A549 (cell line): ENCODE measurements around the gene DHRS7B. TPM values are rescaled to one million over a fixed set of nuclear protein-coding genes. Genes with fewer than 3 reads are reported as not detected.

ENCODE experiments used
- ATAC-seq, 2 experiments: fragments of 200-7000 bp in 1 of 2; fragments of >200 bp in 1 of 2; cut with Nextera tagmentation in 1 of 2; cut with Tn5 transposase in 1 of 2; 3 replicates each; pipeline versions ENCODE4 v1.8.0 to v1.9.1; 2018 to 2020; ENCODE audit warnings: mild to moderate bottlenecking in 1 of 2, moderate library complexity in 1 of 2
- CTCF ChIA-PET: fragments of 300-600 bp; sonication (Branson Sonifier 250); formaldehyde crosslinking; extraction: SDS; loops from one replicate; lab custom pipeline; 2021; ENCODE audit warnings: antibody characterized with exemption, inconsistent platforms; lab: Yijun Ruan, JAX
- POLR2A ChIA-PET: fragments of 350-600 bp; formaldehyde crosslinking; extraction: SDS; loops from one replicate; lab custom pipeline; 2021; ENCODE audit warnings: antibody characterized with exemption, inconsistent platforms; lab: Yijun Ruan, JAX
- DNase-seq, 2 experiments: peaks; one replicate each; pipeline versions ENCODE4 v3.0.0 to v3.0.0-alpha.2; 2011 to 2016; ENCODE audit warnings: low read depth in 1 of 2, low spot score in 1 of 2
- FAIRE-seq: peaks from 2 replicates; lab custom pipeline; 2011; peaks lifted over from hg19 to GRCh38; lab: Jason Lieb, UNC
- H3K27ac ChIP-seq, 2 experiments: fragments of >200 bp; sonication (Bioruptor Twin); formaldehyde crosslinking; 3 replicates each; pipeline ENCODE4 v1.5.1; 2016 to 2017
- H3K4me1 ChIP-seq: fragments of >200 bp; sonication (Bioruptor Twin); formaldehyde crosslinking; 3 replicates; pipeline ENCODE4 v1.6.1; 2016
- H3K4me2 ChIP-seq: fragments of >200 bp; sonication (Bioruptor Twin); formaldehyde crosslinking; 3 replicates; pipeline ENCODE4 v1.6.1; 2016
- H3K4me3 ChIP-seq: fragments of >200 bp; sonication (Bioruptor Twin); formaldehyde crosslinking; 3 replicates; pipeline ENCODE4 v1.5.1; 2016
- H3K9me3 ChIP-seq: fragments of >200 bp; sonication (Bioruptor Twin); formaldehyde crosslinking; 3 replicates; pipeline ENCODE4 v1.6.1; 2016
- BHLHE40 ChIP-seq: IDR thresholded peaks from 2 replicates; pipeline ENCODE4 v1.6.1; 2012; ENCODE audit warnings: low read depth, low read length, inconsistent platforms
- CHD2 ChIP-seq: fragments of 150-350 bp; IDR thresholded peaks from 2 replicates; pipeline ENCODE4 v1.6.1; 2014; ENCODE audit warnings: low read length; ENCODE audit not compliant: partially characterized antibody
- CHD4 ChIP-seq: fragments of 200-600 bp; sonication (generic); IDR thresholded peaks from 2 replicates; pipeline ENCODE4 v1.6.1; 2016; ENCODE audit warnings: antibody characterized with exemption, mild to moderate bottlenecking, borderline replicate concordance
- FOSB ChIP-seq: fragments of 250-450 bp; sonication (Bioruptor Pico); IDR thresholded peaks from 2 replicates; pipeline ENCODE4 v1.5.0; 2020; ENCODE audit warnings: mild to moderate bottlenecking, moderate library complexity
- FOSL2 ChIP-seq, 2 experiments: fragments of 450-650 bp in 1 of 2; fragments of >200 bp in 1 of 2; sonication (Bioruptor Twin) in 1 of 2; formaldehyde crosslinking; IDR thresholded peaks; 2 replicates each; pipeline versions ENCODE4 v1.5.0 to v1.6.1; 2016 to 2020; ENCODE audit warnings: mild to moderate bottlenecking in 1 of 2, moderate library complexity in 1 of 2
- HEYL ChIP-seq: fragments of 250-450 bp; sonication (Bioruptor Pico); IDR thresholded peaks from 2 replicates; pipeline ENCODE4 v1.8.0; 2021; ENCODE audit warnings: mild to moderate bottlenecking, moderate library complexity
- HOXA7 ChIP-seq: fragments of 250-450 bp; sonication (Bioruptor Pico); IDR thresholded peaks from 2 replicates; pipeline ENCODE4 v1.5.0; 2020; ENCODE audit warnings: mild to moderate bottlenecking, moderate library complexity
- HOXB13 ChIP-seq: fragments of 250-450 bp; sonication (Bioruptor Pico); IDR thresholded peaks from 2 replicates; pipeline ENCODE4 v1.5.0; 2020; ENCODE audit warnings: low read depth, mild to moderate bottlenecking, moderate library complexity
- HOXB5 ChIP-seq: fragments of 250-450 bp; sonication (Bioruptor Pico); IDR thresholded peaks from 2 replicates; pipeline ENCODE4 v1.5.0; 2020; ENCODE audit warnings: mild to moderate bottlenecking, moderate library complexity
- JUNB ChIP-seq: fragments of >200 bp; sonication (Bioruptor Twin); formaldehyde crosslinking; IDR thresholded peaks from 2 replicates; pipeline ENCODE4 v1.6.1; 2016
- KDM1A ChIP-seq: fragments of 200-600 bp; sonication (generic); IDR thresholded peaks from 2 replicates; pipeline ENCODE4 v1.6.1; 2016; ENCODE audit warnings: low read depth, mild to moderate bottlenecking
- MAFK ChIP-seq: fragments of 450-650 bp; IDR thresholded peaks from 2 replicates; pipeline ENCODE4 v1.6.1; 2014; ENCODE audit not compliant: partially characterized antibody
- MAZ ChIP-seq: fragments of 150-350 bp; IDR thresholded peaks from 2 replicates; pipeline ENCODE4 v1.6.1; 2014; ENCODE audit warnings: antibody characterized with exemption, low read depth, low read length, borderline replicate concordance
- NFE2L2 ChIP-seq: fragments of 150-350 bp; conservative IDR thresholded peaks from 2 replicates; pipeline ENCODE4 v1.6.1; 2014; ENCODE audit warnings: low read length
- NPAS2 ChIP-seq: fragments of 250-450 bp; sonication (Bioruptor Pico); IDR thresholded peaks from 2 replicates; pipeline ENCODE4 v1.8.0; 2022; ENCODE audit warnings: mild to moderate bottlenecking, moderate library complexity, borderline replicate concordance
- RAD21 ChIP-seq, 2 experiments: fragments of >200 bp in 1 of 2; sonication (Bioruptor Twin) in 1 of 2; formaldehyde crosslinking in 1 of 2; IDR thresholded peaks in 1 of 2; conservative IDR thresholded peaks in 1 of 2; 2 replicates in 1 of 2; 3 replicates in 1 of 2; pipeline ENCODE4 v1.6.1; 2012 to 2018; ENCODE audit warnings: inconsistent platforms in 1 of 2
- RFX5 ChIP-seq: fragments of 450-650 bp; IDR thresholded peaks from 2 replicates; pipeline ENCODE4 v1.7.1; 2014; ENCODE audit warnings: antibody characterized with exemption, mild to moderate bottlenecking, moderate library complexity
- SREBF2 ChIP-seq: fragments of 450-650 bp; IDR thresholded peaks from 2 replicates; pipeline ENCODE4 v1.6.1; 2014; ENCODE audit warnings: mild to moderate bottlenecking, moderate library complexity
- TP53 ChIP-seq: fragments of 250-450 bp; sonication (Bioruptor Pico); IDR thresholded peaks from 2 replicates; pipeline ENCODE4 v1.5.0; 2021; ENCODE audit warnings: mild to moderate bottlenecking, moderate library complexity
- ZC3H11A ChIP-seq: fragments of 450-650 bp; IDR thresholded peaks from 2 replicates; pipeline ENCODE4 v1.6.1; 2014; ENCODE audit warnings: antibody characterized with exemption, mild to moderate bottlenecking
- ZFP36 ChIP-seq: fragments of 450-650 bp; IDR thresholded peaks from 2 replicates; pipeline ENCODE4 v1.6.1; 2014; ENCODE audit warnings: borderline replicate concordance; ENCODE audit not compliant: partially characterized antibody
- WGBS: methylation state at CpG from one replicate; pipeline ENCODE4 v1.1.6; 2017; ENCODE audit errors: missing lambda C conversion rate; 5-methylcytosine and 5-hydroxymethylcytosine counted together
- polyA plus RNA-seq, 4 experiments: library from polyadenylated mRNA; depleted of rRNA in 3 of 4; stranded (reverse); fragments of >200 nt; fragmentation: RNase III in 1 of 4; extraction: RNeasy Plus Mini Kit Qiagen cat#74134 plus additional on column Dnase treatment in 1 of 4; gene quantifications; 2 replicates in 3 of 4; 3 replicates in 1 of 4; pipeline ENCODE4 v1.2.3, GENCODE V29; 2011 to 2017
- TF ChIP-seq, protein P1 (sequence below): fragments of 250-450 bp; sonication (Bioruptor Pico); IDR thresholded peaks from 2 replicates; pipeline ENCODE4 v1.5.0; 2021; ENCODE audit warnings: mild to moderate bottlenecking, moderate library complexity, borderline replicate concordance
- TF ChIP-seq, protein P2 (sequence below): IDR thresholded peaks from 2 replicates; pipeline ENCODE4 v1.6.1; 2012; ENCODE audit warnings: low read depth, borderline replicate concordance
- TF ChIP-seq, protein P3 (sequence below): IDR thresholded peaks from 2 replicates; pipeline ENCODE4 v1.6.1; 2012
- TF ChIP-seq, protein P4 (sequence below): fragments of 150-350 bp; IDR thresholded peaks from 2 replicates; pipeline ENCODE4 v1.6.1; 2014; ENCODE audit warnings: low read depth, mild to moderate bottlenecking, low read length
- TF ChIP-seq, protein P5 (sequence below): fragments of >200 bp; sonication (Bioruptor Twin); formaldehyde crosslinking; IDR thresholded peaks from 3 replicates; pipeline ENCODE4 v1.6.1; 2016

DHRS7B gene
- polyA plus RNA-seq, 2 of the 4 experiments (the other 2 are of a cell fraction), result 23.6 to 25.4 TPM

DNA sequence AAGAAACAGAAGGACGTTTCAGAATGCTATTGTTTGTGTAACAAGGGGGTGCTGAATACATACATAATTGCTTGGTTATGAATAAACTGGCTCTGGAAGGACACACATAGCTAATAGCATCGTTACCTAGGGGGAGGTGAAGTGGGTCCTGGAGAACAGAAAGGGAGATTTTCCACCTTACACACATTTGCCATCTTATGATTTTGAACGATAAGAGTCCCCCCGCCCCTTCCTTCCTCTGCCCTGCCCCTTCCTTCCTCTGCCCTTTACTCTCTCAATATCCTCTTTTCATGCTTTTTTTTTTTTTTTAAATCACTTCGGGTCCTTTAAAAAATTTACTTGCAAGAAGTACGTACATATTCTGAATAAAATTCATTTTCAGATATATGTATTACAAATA, 902 bp upstream of the DHRS7B start:
- no peak for TF ChIP-seq BHLHE40
- TF ChIP-seq, protein P1, sequence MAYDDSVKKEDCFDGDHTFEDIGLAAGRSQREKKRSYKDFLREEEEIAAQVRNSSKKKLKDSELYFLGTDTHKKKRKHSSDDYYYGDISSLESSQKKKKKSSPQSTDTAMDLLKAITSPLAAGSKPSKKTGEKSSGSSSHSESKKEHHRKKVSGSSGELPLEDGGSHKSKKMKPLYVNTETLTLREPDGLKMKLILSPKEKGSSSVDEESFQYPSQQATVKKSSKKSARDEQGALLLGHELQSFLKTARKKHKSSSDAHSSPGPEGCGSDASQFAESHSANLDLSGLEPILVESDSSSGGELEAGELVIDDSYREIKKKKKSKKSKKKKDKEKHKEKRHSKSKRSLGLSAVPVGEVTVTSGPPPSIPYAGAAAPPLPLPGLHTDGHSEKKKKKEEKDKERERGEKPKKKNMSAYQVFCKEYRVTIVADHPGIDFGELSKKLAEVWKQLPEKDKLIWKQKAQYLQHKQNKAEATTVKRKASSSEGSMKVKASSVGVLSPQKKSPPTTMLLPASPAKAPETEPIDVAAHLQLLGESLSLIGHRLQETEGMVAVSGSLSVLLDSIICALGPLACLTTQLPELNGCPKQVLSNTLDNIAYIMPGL (CRISPR knock-in tag), result no peak
- TF ChIP-seq, protein P2, sequence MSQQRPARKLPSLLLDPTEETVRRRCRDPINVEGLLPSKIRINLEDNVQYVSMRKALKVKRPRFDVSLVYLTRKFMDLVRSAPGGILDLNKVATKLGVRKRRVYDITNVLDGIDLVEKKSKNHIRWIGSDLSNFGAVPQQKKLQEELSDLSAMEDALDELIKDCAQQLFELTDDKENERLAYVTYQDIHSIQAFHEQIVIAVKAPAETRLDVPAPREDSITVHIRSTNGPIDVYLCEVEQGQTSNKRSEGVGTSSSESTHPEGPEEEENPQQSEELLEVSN, result no peak
- TF ChIP-seq MAZ, result no peak
- TF ChIP-seq ZFP36, result no peak
- no peak for TF ChIP-seq CHD2
- no peak for TF ChIP-seq RFX5
- TF ChIP-seq HEYL (CRISPR knock-in tag), result no peak
- TF ChIP-seq, protein P3, sequence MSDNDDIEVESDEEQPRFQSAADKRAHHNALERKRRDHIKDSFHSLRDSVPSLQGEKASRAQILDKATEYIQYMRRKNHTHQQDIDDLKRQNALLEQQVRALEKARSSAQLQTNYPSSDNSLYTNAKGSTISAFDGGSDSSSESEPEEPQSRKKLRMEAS, result no peak
- no peak for TF ChIP-seq HOXB13 (CRISPR knock-in tag)
- no peak for TF ChIP-seq NFE2L2
- no peak for TF ChIP-seq SREBF2
- no peak for TF ChIP-seq NPAS2 (CRISPR knock-in tag)
- no peak for TF ChIP-seq JUNB
- TF ChIP-seq, all 56 proteins: peak for 0
- no peak for DNase-seq
- ATAC-seq, result no peak
- Histone ChIP-seq H3K4me1 (peaks cover 13% of the 10 kb centered on the region; the same call in 2 of the 3 replicates), H3K4me2 (peak overlapping the region; percentile 84), H3K9me3 (no peaks in the 10 kb centered on the region), H3K27ac (no peak overlapping the region), H3K4me3 (peak overlapping the region; percentile 83; the same call in 2 of the 3 replicates)
- ChIA-PET POLR2A (interaction anchor here (0.6 kb wide), 1 partner anchor 83 kb away, joined by 4 read pairs; no protein-coding TSS in a partner anchor), CTCF (interaction anchor here (8.8 kb wide), 1 partner anchor 386 kb away, joined by 60 read pairs; no protein-coding TSS in a partner anchor)
- FAIRE-seq, result no peak
- 43% methylated on average over 6 of the region's 6 CpGs for WGBS

DNA sequence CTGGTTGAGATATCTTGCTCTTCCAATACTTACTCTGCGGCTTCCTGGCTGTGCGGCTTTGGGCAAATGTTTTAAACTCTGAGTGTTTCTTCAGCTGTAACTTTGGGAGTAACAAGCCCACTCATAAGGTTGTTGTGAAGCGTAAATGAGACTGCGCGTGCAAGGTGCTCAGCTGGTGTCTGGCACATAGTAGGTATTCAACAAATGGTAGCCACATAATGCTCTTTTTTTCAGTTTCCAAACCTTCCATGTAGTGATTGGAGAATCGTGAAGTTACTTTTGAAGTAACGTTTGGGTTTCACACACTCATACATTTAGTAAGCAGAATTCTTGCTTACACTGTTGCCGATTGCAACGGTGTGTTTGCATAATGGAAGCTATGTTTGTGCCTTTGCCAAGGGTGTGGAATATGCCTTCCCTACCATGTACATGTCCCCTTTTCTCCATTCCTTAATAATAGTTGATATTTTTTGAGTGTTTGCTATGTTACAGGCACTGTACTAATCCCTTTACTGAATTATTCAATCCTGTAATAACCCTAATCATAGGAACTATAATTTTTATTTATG, 829 bp downstream of the DHRS7B start:
- H3K4me3 ChIP-seq, result peak overlapping the region; percentile 83
- ChIA-PET POLR2A (no interaction called here), CTCF (interaction anchor here (0.6 to 8.8 kb wide), 13 partner anchors 10 to 385 kb away, joined by 3 to 60 read pairs (median 6); no protein-coding TSS in a partner anchor)
- peak overlapping the region; percentile 84 for H3K4me2 ChIP-seq
- peaks cover 13% of the 10 kb centered on the region; the same call in 2 of the 3 replicates for H3K4me1 ChIP-seq
- TF ChIP-seq MAFK (no peak), HEYL (CRISPR knock-in tag) (no peak)
- DNase-seq (no peak), ATAC-seq (no peak), FAIRE-seq (no peak)
- H3K9me3 ChIP-seq, result no peaks in the 10 kb centered on the region
- 36% methylated on average over 9 of the region's 9 CpGs for WGBS
- H3K27ac ChIP-seq, result peak overlapping the region; percentile 79 to 90

DNA sequence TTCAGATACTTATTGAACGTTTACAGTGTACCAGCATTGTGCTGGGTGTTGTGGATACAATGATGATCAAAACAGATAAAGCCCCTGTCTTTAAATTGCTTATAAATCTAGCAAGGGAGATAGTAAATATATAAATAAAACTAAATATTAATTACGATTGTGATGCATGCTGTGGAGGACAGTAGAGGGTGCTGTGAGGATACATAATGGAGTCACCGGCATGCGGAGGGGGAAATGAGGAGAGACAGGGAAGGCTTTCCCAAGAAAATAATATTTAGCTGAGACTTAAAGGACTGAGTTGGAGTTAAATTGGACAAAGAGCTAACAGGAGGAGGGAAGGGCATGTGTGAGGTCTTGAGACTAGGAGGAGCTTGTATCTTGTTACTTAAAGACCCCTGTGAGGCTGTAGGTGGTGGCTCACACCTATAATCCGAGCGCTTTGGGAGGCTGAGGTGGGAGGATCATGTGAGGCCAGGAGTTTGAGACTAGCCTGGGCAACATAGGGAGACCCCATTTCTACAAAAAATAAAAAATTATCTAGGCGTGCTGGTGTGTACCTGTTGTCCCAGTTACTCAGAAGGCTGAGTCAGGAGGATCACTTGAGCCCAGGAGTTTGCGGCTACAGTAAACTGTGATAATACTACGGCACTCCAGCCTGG, 2.4 kb downstream of the DHRS7B start:
- Histone ChIP-seq H3K27ac (no peak overlapping the region), H3K4me3 (no peak overlapping the region), H3K9me3 (no peaks in the 10 kb centered on the region), H3K4me2 (no peak overlapping the region), H3K4me1 (peaks cover 13% of the 10 kb centered on the region; the same call in 2 of the 3 replicates)
- DNase-seq (peak; percentile 54 to 67), FAIRE-seq (no peak), ATAC-seq (no peak)
- ChIA-PET CTCF (interaction anchor here (0.6 to 8.8 kb wide), 39 partner anchors 10 to 1150 kb away, joined by 3 to 60 read pairs (median 4); partner anchors contain the start of gene TMEM11), POLR2A (interaction anchor here (0.6 to 1.3 kb wide), 3 partner anchors 9 to 146 kb away, joined by 3 to 8 read pairs (median 6); no protein-coding TSS in a partner anchor)
- WGBS, result 67% methylated on average over 9 of the region's 9 CpGs
- TF ChIP-seq FOSB (CRISPR knock-in tag) (no peak), HOXA7 (CRISPR knock-in tag) (no peak), HEYL (CRISPR knock-in tag) (no peak), TP53 (no peak), ZC3H11A (no peak), SREBF2 (no peak), KDM1A (no peak), HOXB5 (CRISPR knock-in tag) (no peak), RAD21 (conservative IDR thresholded peaks at IDR 0.05 in 1 of 2, IDR thresholded peaks at IDR 0.05 in 1 of 2) (peak; percentile 81 to 82), MAZ (no peak), CHD4 (no peak), FOSL2 (IDR thresholded peaks at IDR 0.05) (no peak), FOSL2 (CRISPR knock-in tag; IDR thresholded peaks at IDR 0.05) (no peak), HOXB13 (CRISPR knock-in tag) (no peak)
- TF ChIP-seq, protein P2, result no peak
- TF ChIP-seq, protein P4, sequence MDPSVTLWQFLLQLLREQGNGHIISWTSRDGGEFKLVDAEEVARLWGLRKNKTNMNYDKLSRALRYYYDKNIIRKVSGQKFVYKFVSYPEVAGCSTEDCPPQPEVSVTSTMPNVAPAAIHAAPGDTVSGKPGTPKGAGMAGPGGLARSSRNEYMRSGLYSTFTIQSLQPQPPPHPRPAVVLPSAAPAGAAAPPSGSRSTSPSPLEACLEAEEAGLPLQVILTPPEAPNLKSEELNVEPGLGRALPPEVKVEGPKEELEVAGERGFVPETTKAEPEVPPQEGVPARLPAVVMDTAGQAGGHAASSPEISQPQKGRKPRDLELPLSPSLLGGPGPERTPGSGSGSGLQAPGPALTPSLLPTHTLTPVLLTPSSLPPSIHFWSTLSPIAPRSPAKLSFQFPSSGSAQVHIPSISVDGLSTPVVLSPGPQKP, result no peak
- TF ChIP-seq, protein P5, sequence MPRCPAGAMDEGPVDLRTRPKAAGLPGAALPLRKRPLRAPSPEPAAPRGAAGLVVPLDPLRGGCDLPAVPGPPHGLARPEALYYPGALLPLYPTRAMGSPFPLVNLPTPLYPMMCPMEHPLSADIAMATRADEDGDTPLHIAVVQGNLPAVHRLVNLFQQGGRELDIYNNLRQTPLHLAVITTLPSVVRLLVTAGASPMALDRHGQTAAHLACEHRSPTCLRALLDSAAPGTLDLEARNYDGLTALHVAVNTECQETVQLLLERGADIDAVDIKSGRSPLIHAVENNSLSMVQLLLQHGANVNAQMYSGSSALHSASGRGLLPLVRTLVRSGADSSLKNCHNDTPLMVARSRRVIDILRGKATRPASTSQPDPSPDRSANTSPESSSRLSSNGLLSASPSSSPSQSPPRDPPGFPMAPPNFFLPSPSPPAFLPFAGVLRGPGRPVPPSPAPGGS, result no peak
